ENCODE measurements around the gene FAM3B.

DNA sequence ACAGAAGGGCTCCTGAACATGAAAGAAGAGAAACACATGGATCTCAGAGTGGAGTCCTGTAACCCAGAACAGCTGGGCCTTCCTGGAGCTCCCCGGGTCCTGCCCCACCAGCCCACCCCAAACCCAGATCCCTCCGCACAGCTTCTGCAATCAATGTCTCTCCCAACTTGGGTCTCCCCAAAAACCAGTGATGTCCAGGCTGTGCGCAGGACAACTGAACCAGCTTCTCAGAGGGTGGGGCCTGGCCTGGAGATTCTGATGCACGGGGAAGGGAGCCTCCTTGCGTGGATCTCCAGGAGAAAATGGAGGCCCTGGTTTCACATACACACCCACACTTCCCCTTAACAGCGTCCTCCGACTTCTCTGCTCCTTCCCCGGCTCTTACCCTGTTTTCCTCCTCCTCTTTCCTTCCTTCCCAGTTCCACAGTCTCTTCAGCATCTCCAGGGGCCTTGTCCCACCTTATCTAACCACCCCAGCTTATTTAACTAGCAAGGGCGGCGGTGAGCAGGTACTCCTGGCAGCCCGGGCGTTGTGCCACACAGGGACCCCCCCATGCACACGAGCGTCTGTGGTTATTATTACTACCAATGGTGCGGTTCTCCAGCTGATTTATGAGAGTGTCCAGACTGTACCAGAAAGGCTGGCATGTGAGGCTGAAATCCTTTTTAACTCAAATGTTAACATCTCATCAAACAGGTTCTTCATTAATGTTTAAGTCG lies 34.0 kb downstream of the FAM3B start:
- TF ChIP-seq, protein P1, sequence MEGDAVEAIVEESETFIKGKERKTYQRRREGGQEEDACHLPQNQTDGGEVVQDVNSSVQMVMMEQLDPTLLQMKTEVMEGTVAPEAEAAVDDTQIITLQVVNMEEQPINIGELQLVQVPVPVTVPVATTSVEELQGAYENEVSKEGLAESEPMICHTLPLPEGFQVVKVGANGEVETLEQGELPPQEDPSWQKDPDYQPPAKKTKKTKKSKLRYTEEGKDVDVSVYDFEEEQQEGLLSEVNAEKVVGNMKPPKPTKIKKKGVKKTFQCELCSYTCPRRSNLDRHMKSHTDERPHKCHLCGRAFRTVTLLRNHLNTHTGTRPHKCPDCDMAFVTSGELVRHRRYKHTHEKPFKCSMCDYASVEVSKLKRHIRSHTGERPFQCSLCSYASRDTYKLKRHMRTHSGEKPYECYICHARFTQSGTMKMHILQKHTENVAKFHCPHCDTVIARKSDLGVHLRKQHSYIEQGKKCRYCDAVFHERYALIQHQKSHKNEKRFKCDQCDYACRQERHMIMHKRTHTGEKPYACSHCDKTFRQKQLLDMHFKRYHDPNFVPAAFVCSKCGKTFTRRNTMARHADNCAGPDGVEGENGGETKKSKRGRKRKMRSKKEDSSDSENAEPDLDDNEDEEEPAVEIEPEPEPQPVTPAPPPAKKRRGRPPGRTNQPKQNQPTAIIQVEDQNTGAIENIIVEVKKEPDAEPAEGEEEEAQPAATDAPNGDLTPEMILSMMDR (IDR thresholded peaks at IDR 0.05): no peak
- no peak for TF ChIP-seq POLR2A (IDR thresholded peaks at IDR 0.05)

Data from lower leg skin (tissue), 3 donors.